ENCODE results near the gene SEC23IP. TPM values are rescaled to one million over a fixed set of nuclear protein-coding genes. Genes with fewer than 3 reads are reported as not detected.

SEC23IP gene
- total RNA-seq, 1 donor from 2014 or later: 53.8 TPM

GRCh38 chr10:119940487-119940886, 48.0 kb downstream of the SEC23IP start:
- DNase-seq (ENCODE audit: low read depth): peak; percentile 80

GRCh38 chr10:119942973-119943372, 50.4 kb downstream of the SEC23IP start:
- DNase-seq (ENCODE audit: low read depth): no peak

DNA sequence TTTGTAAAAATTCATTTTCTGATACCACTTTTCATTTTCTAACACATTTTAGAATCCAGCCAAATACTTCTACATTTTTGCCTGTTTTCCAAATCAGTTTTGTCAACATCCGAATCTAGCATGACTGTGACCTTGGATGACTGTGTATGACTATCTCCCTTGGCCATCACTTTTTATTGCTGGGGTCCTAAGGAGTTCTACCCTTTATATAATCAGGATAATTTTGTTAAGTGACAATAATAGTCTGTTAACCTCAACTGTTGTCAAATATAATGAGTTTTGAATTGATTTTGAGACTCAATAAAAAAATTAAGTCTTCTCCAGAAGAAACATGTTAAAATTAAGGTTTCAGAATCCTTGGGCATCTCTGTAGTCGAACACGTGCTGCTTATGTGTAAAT, 53.3 kb downstream of the SEC23IP start:
- no peak for DNase-seq (ENCODE audit: low read depth)

DNA sequence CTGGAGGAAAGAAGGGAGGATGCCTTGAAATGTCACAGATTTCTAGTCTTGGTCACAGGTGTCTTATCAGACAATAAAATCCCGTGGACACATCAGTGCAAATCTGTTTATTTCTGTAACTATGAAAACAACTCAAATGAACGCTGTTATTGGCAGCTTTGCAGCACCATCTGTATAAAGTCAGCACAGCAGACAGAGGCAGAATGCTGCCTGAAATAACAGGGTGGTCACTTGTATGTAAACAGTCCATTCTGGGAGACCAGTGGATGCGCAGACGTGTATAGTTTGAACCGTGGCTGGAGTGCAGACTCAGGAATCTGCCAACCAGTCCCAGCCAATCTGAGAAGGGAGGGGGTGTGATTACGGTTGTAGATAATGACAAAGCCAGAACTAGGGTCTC, 54.8 kb downstream of the SEC23IP start:
- no peak for DNase-seq (ENCODE audit: low read depth)

DNA sequence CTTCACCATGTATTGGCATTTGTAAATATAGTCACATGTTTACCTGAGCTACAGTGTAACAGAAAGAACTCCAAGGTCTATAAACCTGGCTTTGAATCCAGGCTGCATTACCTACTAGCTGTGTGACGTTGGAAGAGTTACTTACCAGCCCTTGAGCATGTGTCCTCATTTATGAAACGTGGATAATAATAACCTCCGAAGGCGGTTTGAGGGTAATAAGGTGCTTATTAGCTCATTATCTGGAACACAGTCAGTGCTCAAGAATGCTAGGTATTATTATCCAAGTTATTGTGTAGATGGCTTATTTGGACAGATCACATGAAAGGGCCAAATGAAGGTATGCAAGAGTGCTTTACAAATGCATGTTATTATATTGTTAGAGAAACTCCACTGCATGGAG, 64.9 kb downstream of the SEC23IP start:
- DNase-seq (ENCODE audit: low read depth): no peak

- no peak for DNase-seq (ENCODE audit: low read depth)
Measured at GRCh38 chr10:119962837-119963236, 70.3 kb downstream of the SEC23IP start.

- DNase-seq (ENCODE audit: low read depth): no peak
Measured at GRCh38 chr10:119967066-119967465, 74.5 kb downstream of the SEC23IP start.

DNA sequence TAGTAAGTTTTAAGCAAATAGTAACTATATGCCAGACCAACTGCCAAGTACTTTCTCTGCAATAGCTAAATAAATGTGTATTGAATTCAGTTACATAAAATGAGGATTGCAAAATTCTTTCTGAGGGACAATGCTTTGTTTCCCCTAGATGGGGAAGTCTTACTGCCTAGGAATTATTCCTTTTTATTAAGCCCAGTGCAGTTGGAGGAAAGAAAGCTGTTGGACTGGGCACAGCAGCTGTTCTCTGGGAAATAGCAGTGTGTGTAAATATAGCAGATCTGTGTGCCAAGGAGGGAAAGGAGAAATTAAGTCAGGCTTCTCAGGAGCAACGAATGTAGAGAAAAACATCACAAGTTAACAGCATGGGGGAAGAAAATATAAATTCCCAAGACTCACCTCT, 77.1 kb downstream of the SEC23IP start:
- DNase-seq (ENCODE audit: low read depth): no peak

DNA sequence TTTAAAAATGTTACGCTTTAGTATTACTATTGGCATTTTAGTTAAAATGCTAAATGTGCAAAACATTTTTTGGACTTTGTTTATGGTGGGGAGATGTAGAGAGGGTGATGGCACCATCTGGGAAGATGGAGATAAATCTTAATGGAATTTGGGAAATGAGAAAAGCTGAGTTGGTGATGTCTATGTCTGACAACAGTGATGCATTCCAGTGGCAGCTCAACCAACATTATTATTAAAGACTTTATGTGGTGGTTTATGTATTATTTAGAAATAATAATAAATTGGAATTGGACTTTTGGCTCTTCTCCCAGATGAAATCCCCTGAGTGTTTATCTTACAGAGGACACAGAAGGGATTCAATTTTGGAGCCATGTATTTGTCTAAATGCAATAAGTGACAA, 77.6 kb downstream of the SEC23IP start:
- no peak for DNase-seq (ENCODE audit: low read depth)

DNA sequence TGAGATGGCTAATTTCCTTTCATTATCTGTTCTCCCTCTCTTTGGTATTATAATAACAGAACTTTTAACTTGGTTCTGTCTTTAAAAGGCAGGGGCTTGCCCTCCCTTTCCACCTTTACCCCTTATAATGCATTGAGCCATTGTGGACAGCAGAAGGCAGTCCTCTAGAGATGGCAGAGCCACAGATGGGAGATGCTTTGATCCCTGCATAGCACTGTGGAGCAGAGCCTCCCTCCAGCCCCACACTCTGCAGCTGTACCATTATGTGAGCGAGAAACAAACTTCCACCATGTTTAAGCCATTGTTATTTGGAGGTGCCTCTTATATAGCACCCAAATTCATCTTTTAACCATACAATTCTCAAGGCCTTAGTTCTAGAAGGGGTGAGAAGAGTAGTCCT, 78.4 kb downstream of the SEC23IP start:
- no peak for DNase-seq (ENCODE audit: low read depth)

- no peak for DNase-seq (ENCODE audit: low read depth)
Measured at GRCh38 chr10:119973281-119973680, 80.8 kb downstream of the SEC23IP start.

DNA sequence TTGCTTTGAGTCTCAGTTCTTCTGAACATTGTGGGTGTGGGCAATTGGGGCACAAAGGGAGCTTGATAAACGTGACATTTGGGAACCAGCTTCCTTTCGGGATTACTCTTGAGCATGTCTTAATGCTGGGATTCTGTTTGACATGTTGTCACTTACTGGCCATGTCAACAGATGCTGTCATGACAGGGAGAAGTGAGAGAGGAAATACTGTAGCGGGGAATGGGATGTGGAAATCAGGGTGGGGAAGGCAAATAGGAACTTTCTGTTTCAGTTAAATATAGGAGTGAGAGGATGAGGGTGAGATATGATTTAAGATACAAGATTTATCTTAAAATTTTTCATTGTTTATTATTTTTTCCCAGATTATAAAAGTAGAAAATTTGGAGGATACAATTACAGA, 83.9 kb downstream of the SEC23IP start:
- DNase-seq (ENCODE audit: low read depth): no peak

GRCh38 chr10:119980956-119981750, 88.6 kb downstream of the SEC23IP start:
- no peak for DNase-seq (ENCODE audit: low read depth)

DNA sequence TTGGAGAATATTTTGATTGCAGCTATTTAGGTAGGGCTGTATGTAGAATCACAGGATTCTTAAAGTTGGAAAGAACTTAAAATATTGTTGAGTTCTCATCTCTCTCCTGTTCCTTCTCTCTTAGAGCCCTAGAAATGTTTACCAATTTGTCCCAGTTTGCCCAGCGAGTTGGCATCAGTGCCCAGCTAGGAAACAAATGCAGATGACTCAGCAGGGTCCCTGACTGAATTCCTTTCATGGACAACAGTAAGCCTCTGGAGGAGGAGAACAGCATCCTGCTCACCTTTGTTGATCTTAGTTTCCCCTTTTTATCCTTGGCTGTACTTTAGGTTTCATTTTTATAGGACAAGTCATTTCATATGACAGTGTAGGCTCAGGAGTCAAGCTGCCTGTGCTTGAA, 89.3 kb downstream of the SEC23IP start:
- peak; percentile 18 for DNase-seq (ENCODE audit: low read depth)

DNA sequence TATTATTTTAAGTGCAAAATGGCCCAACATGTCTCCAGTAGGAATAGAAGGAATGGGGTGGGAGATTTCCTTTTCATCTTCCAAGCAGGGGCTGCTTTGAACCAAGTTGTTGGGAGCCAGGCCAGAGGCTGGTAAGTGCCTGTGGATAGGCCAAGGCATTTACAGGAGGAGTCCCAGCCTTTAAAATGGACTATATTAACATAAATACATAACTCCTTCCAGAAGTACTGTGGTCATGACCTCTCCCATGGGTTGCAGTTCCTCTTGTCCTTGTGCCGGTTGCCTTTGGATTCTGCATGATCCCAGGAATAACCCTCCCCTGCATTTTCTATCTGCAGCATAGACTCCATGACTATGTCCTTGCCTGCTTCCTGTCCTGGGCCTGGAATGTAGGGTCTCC, 95.8 kb downstream of the SEC23IP start:
- no peak for DNase-seq (ENCODE audit: low read depth)

DNA sequence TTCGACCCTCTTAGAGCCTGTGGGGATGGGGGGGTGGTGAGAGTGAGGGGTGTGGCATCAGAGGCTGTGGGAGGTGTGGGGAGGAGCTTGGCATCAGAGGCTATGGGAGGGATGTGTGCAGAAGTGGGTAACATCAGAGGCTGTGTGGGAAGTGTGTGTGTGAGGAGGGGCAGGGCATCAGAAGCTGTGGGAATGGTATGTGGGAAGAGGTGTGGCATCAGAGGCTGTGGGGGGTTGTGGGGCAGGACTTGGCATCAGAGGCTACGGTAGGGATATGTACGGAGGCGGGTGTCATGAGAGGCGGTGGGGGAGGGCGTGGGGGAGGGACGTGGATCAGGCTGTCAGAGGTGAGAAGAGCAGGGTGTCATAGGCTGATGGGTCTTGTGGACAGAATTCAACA, 97.4 kb downstream of the SEC23IP start:
- no peak for DNase-seq (ENCODE audit: low read depth)

DNA sequence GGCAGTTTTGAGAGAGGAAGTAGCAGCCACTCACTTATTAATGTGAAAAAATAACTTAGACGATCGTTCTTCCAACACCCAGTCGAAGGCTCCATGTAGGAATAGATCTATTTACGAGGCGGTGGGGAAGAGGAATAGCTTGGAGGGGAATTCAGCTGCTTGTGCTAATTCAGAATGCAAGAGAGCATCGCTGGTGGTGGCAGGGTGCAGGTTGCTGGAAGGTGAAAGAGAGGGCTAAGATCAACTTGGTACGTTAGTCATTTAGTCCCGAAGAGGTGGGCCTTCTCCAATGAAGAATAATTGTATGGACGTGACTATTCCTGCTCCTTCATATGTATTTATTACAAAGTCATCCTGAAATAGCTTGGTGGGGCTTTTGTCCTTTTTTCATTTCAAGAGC, 98.5 kb downstream of the SEC23IP start:
- no peak for DNase-seq (ENCODE audit: low read depth)

GRCh38 chr10:119991816-119992215, 99.3 kb downstream of the SEC23IP start:
- DNase-seq (ENCODE audit: low read depth): no peak

Other genes starting within 250 kb of the SEC23IP start
- 6.3 and 26.8 TPM in 2 replicates for gene BAG3, start 241.3 kb upstream of the SEC23IP start, total RNA-seq
- 19.3 and 24.4 TPM in 2 replicates for gene INPP5F, start 166.7 kb upstream of the SEC23IP start, total RNA-seq
- gene MCMBP, start 19.9 kb upstream of the SEC23IP start, total RNA-seq: 52.3 and 55.3 TPM in 2 replicates